ENCODE measurements around the gene RCC2.
"Not testable (repeated sequence)": the region's sequence is repeated elsewhere in the genome, so short reads cannot be mapped to it uniquely, and the experiment has no call there.

RCC2 gene

DNA sequence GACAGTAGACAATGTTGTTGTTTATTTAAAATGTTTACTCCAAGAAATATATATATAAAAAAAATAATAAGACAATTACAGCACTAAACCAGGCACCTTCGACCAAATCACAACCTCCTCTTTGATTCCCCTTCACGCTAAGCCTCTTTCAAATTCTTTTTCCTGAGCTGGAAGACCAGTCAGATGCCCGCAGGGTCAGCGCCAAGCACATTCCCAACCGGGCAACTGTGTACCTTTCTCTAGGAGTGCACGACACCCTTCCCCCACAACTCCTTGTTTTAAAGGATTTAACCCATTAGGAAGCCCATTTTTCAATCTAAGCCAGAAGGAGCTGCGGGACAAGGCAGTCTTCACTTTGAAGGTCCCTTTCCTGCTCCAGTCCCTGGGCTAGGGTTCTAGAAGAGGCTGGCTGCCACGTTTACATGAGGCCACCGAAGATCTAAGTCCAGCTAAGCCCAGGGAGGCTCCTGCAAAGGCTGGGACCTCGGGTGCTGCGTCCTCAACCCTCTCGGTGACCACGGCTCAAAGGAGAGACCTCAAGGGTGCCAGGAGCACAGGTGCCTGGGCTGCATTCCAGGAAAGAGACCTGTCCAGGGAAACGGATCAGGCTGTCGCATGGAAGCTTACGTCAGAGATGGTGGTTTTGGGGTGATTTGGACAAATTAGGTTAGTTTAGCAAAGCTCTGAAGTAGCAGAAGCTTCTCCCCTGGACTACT, 32.6 kb downstream of the RCC2 start:
- DNase-seq; H3K4me1 ChIP-seq (ENCODE audit: control insufficient read depth, insufficient read depth, low read length, poor library complexity, severe bottlenecking); H3K9me3 ChIP-seq (ENCODE audit: control insufficient read depth, low read length); H3K27ac ChIP-seq (ENCODE audit: insufficient read depth, low read length, poor library complexity, severe bottlenecking); H3K4me3 ChIP-seq (ENCODE audit: insufficient read depth, low read depth, low read length, poor library complexity, severe bottlenecking); H3K27me3 ChIP-seq (replicated peaks; ENCODE audit: control insufficient read depth, insufficient read depth, low read length, poor library complexity, severe bottlenecking): not testable (repeated sequence)
- H3K36me3 ChIP-seq (ENCODE audit: control insufficient read depth, insufficient read depth, low read length), result peaks cover 38% of the 10 kb centered on the region

DNA sequence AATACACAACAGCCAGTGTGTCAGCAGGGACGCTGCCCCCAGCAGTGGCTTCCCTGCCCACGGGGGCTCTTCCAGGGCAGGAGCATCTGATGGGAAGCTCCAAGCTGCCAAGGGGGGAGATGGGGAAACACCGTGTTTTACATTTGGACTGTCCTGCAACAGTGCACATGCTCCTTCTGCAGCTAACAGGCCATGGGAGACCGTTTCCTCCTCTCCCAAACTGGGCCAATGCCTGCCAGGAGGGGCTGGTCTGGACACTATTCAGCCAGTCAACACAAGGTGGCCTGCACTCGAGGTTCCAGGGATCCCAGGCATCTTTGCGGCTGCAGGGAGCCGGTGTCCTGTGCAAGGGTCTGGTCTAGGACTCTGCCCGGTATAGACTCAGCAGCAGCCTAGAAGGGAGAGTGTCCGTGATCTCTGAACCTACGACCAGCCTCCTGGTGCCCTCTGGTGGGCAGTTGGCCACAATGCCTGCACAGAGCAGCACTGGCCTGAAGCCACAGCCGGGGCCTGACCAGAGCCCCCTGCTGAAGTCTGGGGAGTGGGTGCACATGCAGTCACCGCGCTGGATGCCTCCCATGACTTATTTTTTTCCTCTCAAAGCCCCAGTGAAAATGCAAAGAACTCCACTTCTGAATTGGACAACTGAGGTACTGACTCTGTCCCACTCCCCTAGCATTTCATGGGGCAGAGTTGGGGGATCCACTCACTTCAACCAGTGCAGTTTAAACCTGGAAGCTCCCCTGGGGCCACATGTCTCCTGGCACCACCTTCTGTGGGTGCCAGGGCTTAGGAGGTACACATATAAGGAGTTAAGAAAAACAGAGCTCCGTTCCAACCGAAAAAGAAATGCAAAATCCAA, 33.3 kb downstream of the RCC2 start:
- H3K4me3 ChIP-seq (ENCODE audit: insufficient read depth, low read depth, low read length, poor library complexity, severe bottlenecking), result no peak overlapping the region
- no peaks in the 10 kb centered on the region for H3K9me3 ChIP-seq (ENCODE audit: control insufficient read depth, low read length)
- H3K4me1 ChIP-seq (ENCODE audit: control insufficient read depth, insufficient read depth, low read length, poor library complexity, severe bottlenecking), result no peaks in the 10 kb centered on the region
- no peak for DNase-seq
- no peaks in the 10 kb centered on the region for H3K27me3 ChIP-seq (replicated peaks; ENCODE audit: control insufficient read depth, insufficient read depth, low read length, poor library complexity, severe bottlenecking)
- H3K27ac ChIP-seq (ENCODE audit: insufficient read depth, low read length, poor library complexity, severe bottlenecking), result no peak overlapping the region
- peaks cover 32% of the 10 kb centered on the region for H3K36me3 ChIP-seq (ENCODE audit: control insufficient read depth, insufficient read depth, low read length)

DNA sequence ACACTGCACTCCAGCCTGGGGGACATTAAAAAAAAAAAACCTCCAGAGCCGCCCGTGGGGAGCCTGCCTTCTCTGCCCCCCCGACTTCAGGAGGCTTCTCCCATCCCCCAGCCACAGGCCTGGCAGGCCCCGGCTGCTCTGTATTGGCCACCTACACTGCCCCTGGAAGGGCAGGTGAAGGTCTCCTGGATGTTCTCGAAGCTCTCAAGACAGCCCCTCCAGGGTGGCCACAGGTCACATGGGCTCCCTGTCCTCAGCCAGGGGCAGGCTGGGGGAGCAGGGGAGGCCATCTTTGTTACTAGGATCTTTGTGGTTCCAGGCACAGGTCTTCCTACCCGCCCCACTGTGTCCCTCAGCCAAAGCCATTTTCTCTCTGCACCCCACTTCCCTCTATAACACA, 34.7 kb downstream of the RCC2 start:
- H3K27ac ChIP-seq (ENCODE audit: insufficient read depth, low read length, poor library complexity, severe bottlenecking), result no peak overlapping the region
- DNase-seq, result no peak
- H3K36me3 ChIP-seq (ENCODE audit: control insufficient read depth, insufficient read depth, low read length), result peaks cover 21% of the 10 kb centered on the region
- no peaks in the 10 kb centered on the region for H3K9me3 ChIP-seq (ENCODE audit: control insufficient read depth, low read length)
- H3K27me3 ChIP-seq (replicated peaks; ENCODE audit: control insufficient read depth, insufficient read depth, low read length, poor library complexity, severe bottlenecking), result no peaks in the 10 kb centered on the region
- H3K4me1 ChIP-seq (ENCODE audit: control insufficient read depth, insufficient read depth, low read length, poor library complexity, severe bottlenecking), result no peaks in the 10 kb centered on the region
- no peak overlapping the region for H3K4me3 ChIP-seq (ENCODE audit: insufficient read depth, low read depth, low read length, poor library complexity, severe bottlenecking)

DNA sequence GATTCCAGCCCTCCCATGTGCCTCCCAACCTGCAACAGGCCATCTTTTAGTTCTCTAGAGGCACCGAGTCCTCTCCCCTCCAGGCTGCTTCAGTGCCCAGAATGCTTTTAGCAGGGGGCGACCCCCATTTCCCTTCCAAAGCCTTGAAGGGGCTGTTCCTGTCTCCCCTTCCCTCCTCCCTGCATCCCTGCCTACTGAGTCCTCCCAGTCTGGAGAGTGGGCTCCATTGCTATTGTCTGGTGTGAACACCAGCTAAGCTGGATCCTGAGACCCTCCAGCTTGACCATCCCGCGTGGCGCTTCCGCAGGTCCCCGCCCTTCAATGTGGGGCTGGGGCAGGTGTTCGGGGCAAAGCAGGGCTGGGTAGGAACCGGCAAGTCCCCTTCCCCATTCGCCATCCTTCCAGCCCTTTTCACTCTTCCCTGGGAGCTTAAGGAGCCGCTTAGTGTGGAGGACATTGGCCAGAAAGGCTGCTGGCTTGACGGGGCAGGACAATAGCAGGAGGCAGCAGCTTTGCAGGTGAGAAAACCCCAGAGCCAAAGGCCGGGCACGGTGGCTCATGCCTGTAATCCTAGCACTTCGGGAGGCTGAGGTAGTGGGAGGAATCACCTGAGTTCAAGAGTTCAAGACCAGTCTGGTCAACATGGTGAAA, 35.3 kb downstream of the RCC2 start:
- DNase-seq, result no peak
- no peak overlapping the region for H3K4me3 ChIP-seq (ENCODE audit: insufficient read depth, low read depth, low read length, poor library complexity, severe bottlenecking)
- no peaks in the 10 kb centered on the region for H3K27me3 ChIP-seq (replicated peaks; ENCODE audit: control insufficient read depth, insufficient read depth, low read length, poor library complexity, severe bottlenecking)
- no peaks in the 10 kb centered on the region for H3K9me3 ChIP-seq (ENCODE audit: control insufficient read depth, low read length)
- peaks cover 14% of the 10 kb centered on the region for H3K36me3 ChIP-seq (ENCODE audit: control insufficient read depth, insufficient read depth, low read length)
- H3K27ac ChIP-seq (ENCODE audit: insufficient read depth, low read length, poor library complexity, severe bottlenecking), result no peak overlapping the region
- no peaks in the 10 kb centered on the region for H3K4me1 ChIP-seq (ENCODE audit: control insufficient read depth, insufficient read depth, low read length, poor library complexity, severe bottlenecking)

DNA sequence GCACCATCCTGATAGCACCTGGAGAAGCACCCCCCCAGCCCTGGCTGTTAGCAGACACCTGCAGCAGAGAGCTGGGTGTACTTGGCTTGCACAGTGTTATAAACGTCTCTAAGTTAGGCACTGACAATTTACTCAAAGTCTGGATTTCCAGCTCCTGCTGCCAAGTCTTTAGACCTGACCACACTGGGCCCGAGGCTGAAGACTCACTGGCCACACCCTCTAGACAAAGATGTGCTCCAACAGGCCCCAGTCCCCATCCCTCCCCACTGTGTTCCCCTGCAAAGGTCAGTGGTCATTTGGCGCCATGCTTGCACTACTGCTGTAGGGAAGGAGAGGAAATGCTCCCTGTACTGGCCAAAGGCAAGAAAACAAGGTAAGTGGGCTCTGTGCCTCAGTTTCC, 36.4 kb downstream of the RCC2 start:
- Histone ChIP-seq H3K36me3 (ENCODE audit: control insufficient read depth, insufficient read depth, low read length) (peaks cover 3% of the 10 kb centered on the region), H3K4me1 (ENCODE audit: control insufficient read depth, insufficient read depth, low read length, poor library complexity, severe bottlenecking) (no peaks in the 10 kb centered on the region), H3K9me3 (ENCODE audit: control insufficient read depth, low read length) (no peaks in the 10 kb centered on the region), H3K4me3 (ENCODE audit: insufficient read depth, low read depth, low read length, poor library complexity, severe bottlenecking) (no peak overlapping the region), H3K27ac (ENCODE audit: insufficient read depth, low read length, poor library complexity, severe bottlenecking) (no peak overlapping the region), H3K27me3 (replicated peaks; ENCODE audit: control insufficient read depth, insufficient read depth, low read length, poor library complexity, severe bottlenecking) (no peaks in the 10 kb centered on the region)
- no peak for DNase-seq

DNA sequence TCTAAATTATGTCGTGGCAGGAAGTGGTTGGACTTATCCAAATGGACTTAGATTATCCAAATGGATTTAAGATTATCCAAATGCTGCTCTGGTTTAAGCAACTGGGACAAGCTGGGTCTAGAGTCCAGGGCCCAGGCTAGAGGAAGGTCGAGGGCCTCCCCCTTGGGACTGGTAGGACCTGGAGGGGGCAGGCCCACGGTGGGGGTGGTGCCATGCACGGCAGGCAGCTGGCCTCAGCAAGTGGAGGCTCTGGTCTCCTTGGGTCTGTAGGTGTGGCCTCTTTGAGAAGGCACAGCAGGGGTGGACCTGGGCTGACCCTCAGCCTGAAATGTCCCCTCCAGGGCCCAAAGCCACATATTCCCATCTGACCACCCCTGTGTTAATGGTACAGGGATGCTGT, 37.6 kb downstream of the RCC2 start:
- H3K4me3 ChIP-seq (ENCODE audit: insufficient read depth, low read depth, low read length, poor library complexity, severe bottlenecking), result no peak overlapping the region
- no peaks in the 10 kb centered on the region for H3K36me3 ChIP-seq (ENCODE audit: control insufficient read depth, insufficient read depth, low read length)
- no peaks in the 10 kb centered on the region for H3K9me3 ChIP-seq (ENCODE audit: control insufficient read depth, low read length)
- no peaks in the 10 kb centered on the region for H3K27me3 ChIP-seq (replicated peaks; ENCODE audit: control insufficient read depth, insufficient read depth, low read length, poor library complexity, severe bottlenecking)
- DNase-seq, result no peak
- no peak overlapping the region for H3K27ac ChIP-seq (ENCODE audit: insufficient read depth, low read length, poor library complexity, severe bottlenecking)
- H3K4me1 ChIP-seq (ENCODE audit: control insufficient read depth, insufficient read depth, low read length, poor library complexity, severe bottlenecking), result no peaks in the 10 kb centered on the region

DNA sequence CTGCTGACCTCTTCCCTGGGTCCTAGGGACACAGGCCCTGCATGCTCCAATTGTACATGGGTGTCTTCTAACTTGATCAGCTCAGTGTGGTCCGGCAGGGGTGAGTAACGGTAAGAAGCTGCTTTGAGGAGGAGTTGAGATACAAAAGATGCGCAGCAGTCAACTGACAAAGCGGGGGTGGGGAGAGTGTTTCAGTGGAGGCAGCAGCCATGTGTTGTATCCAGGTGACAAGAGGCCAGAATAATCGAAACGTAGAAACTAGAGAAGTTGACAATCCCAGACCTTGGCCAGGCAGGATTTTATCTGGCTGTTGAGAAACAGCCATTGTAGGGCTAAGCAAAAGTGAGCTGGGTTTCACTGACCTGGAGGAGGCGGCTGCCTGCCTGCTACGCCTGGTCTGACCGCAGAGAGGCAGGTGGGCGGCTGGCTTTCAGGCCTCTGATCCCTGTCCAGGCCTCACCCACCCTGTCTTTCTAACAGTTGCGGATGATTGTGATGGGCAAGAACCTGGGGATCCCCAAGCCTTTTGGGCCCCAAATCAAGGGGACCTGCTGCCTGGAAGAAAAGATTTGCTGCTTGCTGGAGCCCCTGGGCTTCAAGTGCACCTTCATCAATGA, 38.6 kb downstream of the RCC2 start:
- no peak overlapping the region for H3K4me3 ChIP-seq (ENCODE audit: insufficient read depth, low read depth, low read length, poor library complexity, severe bottlenecking)
- no peak for DNase-seq
- no peaks in the 10 kb centered on the region for H3K27me3 ChIP-seq (replicated peaks; ENCODE audit: control insufficient read depth, insufficient read depth, low read length, poor library complexity, severe bottlenecking)
- H3K9me3 ChIP-seq (ENCODE audit: control insufficient read depth, low read length), result no peaks in the 10 kb centered on the region
- H3K27ac ChIP-seq (ENCODE audit: insufficient read depth, low read length, poor library complexity, severe bottlenecking), result no peak overlapping the region
- H3K36me3 ChIP-seq (ENCODE audit: control insufficient read depth, insufficient read depth, low read length), result no peaks in the 10 kb centered on the region
- no peaks in the 10 kb centered on the region for H3K4me1 ChIP-seq (ENCODE audit: control insufficient read depth, insufficient read depth, low read length, poor library complexity, severe bottlenecking)

DNA sequence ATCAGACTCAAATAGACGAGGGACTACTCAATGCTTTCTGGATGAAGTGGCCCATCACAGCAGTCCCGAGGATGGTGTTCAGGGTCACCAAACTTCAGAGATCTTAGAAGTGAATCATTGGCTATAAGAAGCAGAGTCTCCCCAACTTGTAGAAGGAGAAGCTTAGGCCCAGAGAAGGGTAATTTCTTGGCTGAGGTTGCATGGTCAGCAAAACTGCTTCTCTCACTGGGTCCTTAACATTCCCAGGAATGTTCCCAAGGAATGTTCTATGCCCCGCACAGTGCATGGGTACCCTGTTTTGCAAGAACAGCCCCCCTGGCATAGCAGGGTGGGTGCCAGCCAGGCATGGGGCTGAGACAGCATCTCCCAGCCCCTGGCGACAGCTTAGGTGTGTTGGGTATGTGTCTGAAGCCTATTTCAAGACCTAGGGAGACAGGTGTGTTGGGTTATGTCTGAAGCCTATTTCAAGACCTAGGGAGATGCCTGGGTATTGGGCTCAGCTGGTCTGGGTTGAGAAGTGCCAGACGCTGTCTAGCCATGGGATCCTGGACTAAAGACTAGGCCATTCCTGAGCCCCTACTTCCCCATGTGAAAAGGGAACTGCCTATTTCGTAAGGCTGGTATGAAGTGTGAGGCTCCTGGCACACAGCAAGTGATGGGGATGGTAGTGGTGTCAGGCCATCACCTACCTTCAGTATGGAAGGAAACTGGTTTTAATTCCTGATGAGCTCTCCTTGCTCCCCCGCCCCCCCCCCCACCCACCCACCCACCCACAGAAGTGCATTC, 41.4 kb downstream of the RCC2 start:
- DNase-seq, result no peak
- Histone ChIP-seq H3K27ac (ENCODE audit: insufficient read depth, low read length, poor library complexity, severe bottlenecking) (no peak overlapping the region), H3K4me1 (ENCODE audit: control insufficient read depth, insufficient read depth, low read length, poor library complexity, severe bottlenecking) (no peaks in the 10 kb centered on the region), H3K9me3 (ENCODE audit: control insufficient read depth, low read length) (no peaks in the 10 kb centered on the region), H3K36me3 (ENCODE audit: control insufficient read depth, insufficient read depth, low read length) (no peaks in the 10 kb centered on the region), H3K27me3 (replicated peaks; ENCODE audit: control insufficient read depth, insufficient read depth, low read length, poor library complexity, severe bottlenecking) (no peaks in the 10 kb centered on the region), H3K4me3 (ENCODE audit: insufficient read depth, low read depth, low read length, poor library complexity, severe bottlenecking) (no peak overlapping the region)

DNA sequence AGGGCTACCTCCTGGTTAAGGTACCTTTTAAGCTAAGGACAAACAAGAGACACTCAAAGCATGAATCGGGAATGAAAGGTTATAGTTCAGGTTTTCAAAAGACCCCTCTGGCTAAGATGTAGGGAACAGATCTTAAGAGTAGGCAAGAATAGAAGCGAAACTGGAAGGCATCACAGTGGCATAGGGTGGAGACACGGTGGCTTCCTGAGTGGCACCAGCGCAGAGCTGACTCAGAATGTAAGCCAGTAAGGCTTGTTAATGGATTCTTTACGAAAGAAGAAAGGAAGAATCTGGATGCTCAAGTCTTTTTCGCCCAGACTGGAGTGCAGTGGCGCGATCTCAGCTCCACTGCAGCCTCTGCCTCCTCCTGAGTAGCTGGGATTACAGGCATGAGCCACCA, 46.2 kb downstream of the RCC2 start:
- H3K4me3 ChIP-seq (ENCODE audit: insufficient read depth, low read depth, low read length, poor library complexity, severe bottlenecking), result no peak overlapping the region
- no peak for DNase-seq
- no peaks in the 10 kb centered on the region for H3K36me3 ChIP-seq (ENCODE audit: control insufficient read depth, insufficient read depth, low read length)

More for the DNA sequence above, 46.2 kb downstream of the RCC2 start:
- Histone ChIP-seq H3K4me1 (ENCODE audit: control insufficient read depth, insufficient read depth, low read length, poor library complexity, severe bottlenecking) (no peaks in the 10 kb centered on the region), H3K27me3 (replicated peaks; ENCODE audit: control insufficient read depth, insufficient read depth, low read length, poor library complexity, severe bottlenecking) (no peaks in the 10 kb centered on the region), H3K27ac (ENCODE audit: insufficient read depth, low read length, poor library complexity, severe bottlenecking) (no peak overlapping the region), H3K9me3 (ENCODE audit: control insufficient read depth, low read length) (no peaks in the 10 kb centered on the region)

All from effector memory CD4-positive, alpha-beta T cell (primary cell).